HCT116 (cell line): ENCODE results near the gene TMEM120A. TPM values are rescaled to one million over a fixed set of nuclear protein-coding genes. Genes with fewer than 3 reads are reported as not detected.

Experiments used
- ATAC-seq: fragments of 200-7000 bp; cut with Tn5 transposase; 2 replicates; pipeline ENCODE4 v1.9.1; 2020; ENCODE audit warnings: mild to moderate bottlenecking, moderate library complexity
- BruUV-seq: library from RNA; stranded (reverse); fragments of 400-500 nt; replicated peaks from 2 replicates; lab custom pipeline; 2021; lab: Mats Ljungman, UMichigan
- CTCF ChIA-PET: fragments of 300-600 bp; sonication (Branson Sonifier 250); formaldehyde crosslinking; loops from one replicate; lab custom pipeline; 2021; ENCODE audit warnings: antibody characterized with exemption; lab: Charles Lee
- POLR2A ChIA-PET: fragments of 300-600, 350-600 bp; sonication (Branson Sonifier 250); formaldehyde crosslinking; loops from one replicate; lab custom pipeline; 2021; ENCODE audit warnings: antibody characterized with exemption; lab: Charles Lee
- RAD21 ChIA-PET, 2 experiments: fragments of 300-600 bp; sonication (Branson Sonifier 250); formaldehyde crosslinking; loops; one replicate each; lab custom pipeline; 2023; ENCODE audit warnings: low total read pairs in 2 of 2; ENCODE audit not compliant: uncharacterized antibody in 2 of 2, unreplicated experiment in 2 of 2, low non-redundant PET in 1 of 2; lab: Charles Lee
- DNase-seq: peaks from one replicate; pipeline ENCODE4 v3.0.0-alpha.2; 2010; ENCODE audit warnings: low read depth, low spot score
- H2AFZ ChIP-seq: fragments of 200-600 bp; shearing (Covaris generic), sonication (generic); 2 replicates; pipeline ENCODE4 v1.6.1; 2017; ENCODE audit warnings: low read depth, mixed run types, mixed read lengths, antibody characterized with exemption, low read length; ENCODE audit not compliant: poor library complexity, severe bottlenecking
- H3K27ac ChIP-seq: 2 replicates; pipeline ENCODE4 v1.5.1; 2012; ENCODE audit warnings: low read depth, low read length
- H3K27me3 ChIP-seq: fragments of 200-600 bp; sonication (generic); 2 replicates; pipeline ENCODE4 v1.6.1; 2016; ENCODE audit warnings: mixed run types, low read length, mixed read lengths; ENCODE audit not compliant: insufficient read depth
- H3K36me3 ChIP-seq, 2 experiments: fragments of 200-500 bp in 1 of 2; fragments of 200-600 bp in 1 of 2; sonication (Bioruptor generic) in 1 of 2; sonication (generic) in 1 of 2; 2 replicates each; pipeline versions ENCODE4 v1.5.1 to v1.6.1; 2014 to 2016; ENCODE audit warnings: low read length in 2 of 2, inconsistent platforms in 1 of 2, mixed read lengths in 1 of 2, mixed run types in 1 of 2; ENCODE audit not compliant: insufficient read depth in 2 of 2, control insufficient read depth in 1 of 2
- H3K4me1 ChIP-seq, 2 experiments: fragments of 200-600 bp in 1 of 2; sonication (generic) in 1 of 2; 2 replicates each; pipeline versions ENCODE4 v1.5.1 to v1.6.1; 2012 to 2017; ENCODE audit warnings: low read length in 2 of 2, inconsistent platforms in 1 of 2, mild to moderate bottlenecking in 1 of 2, mixed read lengths in 1 of 2, mixed run types in 1 of 2, moderate library complexity in 1 of 2; ENCODE audit not compliant: insufficient read depth in 2 of 2, control insufficient read depth in 1 of 2
- H3K4me2 ChIP-seq: fragments of 200-600 bp; sonication (generic); 2 replicates; pipeline ENCODE4 v1.6.1; 2017; ENCODE audit warnings: mixed run types, low read length, mixed read lengths
- H3K4me3 ChIP-seq, 2 experiments: fragments of 200-600 bp in 1 of 2; sonication (generic) in 1 of 2; replicated peaks in 1 of 2; 2 replicates each; pipeline ENCODE4 v1.5.1; 2011 to 2016; ENCODE audit warnings: low read length in 2 of 2, control low read depth in 1 of 2, low read depth in 1 of 2, mild to moderate bottlenecking in 1 of 2, mixed read lengths in 1 of 2, mixed run types in 1 of 2
- H3K79me2 ChIP-seq: fragments of 200-600 bp; sonication (generic); 2 replicates; pipeline ENCODE4 v1.6.1; 2017; ENCODE audit warnings: mild to moderate bottlenecking, mixed run types, low read length, moderate library complexity, mixed read lengths; ENCODE audit not compliant: insufficient read depth
- H3K9ac ChIP-seq: fragments of 200-600 bp; sonication (generic); 2 replicates; pipeline ENCODE4 v1.6.1; 2016; ENCODE audit warnings: low read length, mixed read lengths
- H3K9me2 ChIP-seq: fragments of 200-600 bp; sonication (generic), shearing (Covaris generic); 2 replicates; pipeline ENCODE4 v1.6.1; 2017; ENCODE audit warnings: mixed run types, mild to moderate bottlenecking, moderate library complexity; ENCODE audit not compliant: insufficient read depth
- H3K9me3 ChIP-seq, 2 experiments: fragments of 200-500 bp in 1 of 2; fragments of 200-600 bp in 1 of 2; sonication (Bioruptor generic) in 1 of 2; sonication (generic) in 1 of 2; 2 replicates each; pipeline ENCODE4 v1.6.1; 2014 to 2017; ENCODE audit warnings: low read length in 2 of 2, mixed read lengths in 2 of 2, inconsistent platforms in 1 of 2, low read depth in 1 of 2, mild to moderate bottlenecking in 1 of 2, mixed run types in 1 of 2, moderate library complexity in 1 of 2; ENCODE audit not compliant: control insufficient read depth in 1 of 2, insufficient read depth in 1 of 2
- H4K20me1 ChIP-seq: fragments of 200-600 bp; sonication (generic), shearing (Covaris generic); 2 replicates; pipeline ENCODE4 v1.6.1; 2017; ENCODE audit warnings: mixed run types, mild to moderate bottlenecking, moderate library complexity; ENCODE audit not compliant: insufficient read depth
- CBX3 ChIP-seq: IDR thresholded peaks from 2 replicates; pipeline ENCODE4 v1.6.1; 2012; ENCODE audit warnings: low read depth
- ELF1 ChIP-seq: IDR thresholded peaks from 2 replicates; pipeline ENCODE4 v1.6.1; 2012; ENCODE audit warnings: low read depth, borderline replicate concordance
- FOSL1 ChIP-seq: IDR thresholded peaks from 2 replicates; pipeline ENCODE4 v1.6.1; 2012; ENCODE audit warnings: low read depth
- JUND ChIP-seq: IDR thresholded peaks from 2 replicates; pipeline ENCODE4 v1.6.1; 2012
- TCF7L2 ChIP-seq: IDR thresholded peaks from 2 replicates; pipeline ENCODE4 v1.7.0; 2011; ENCODE audit warnings: borderline replicate concordance, inconsistent platforms; ENCODE audit not compliant: insufficient read depth, insufficient read length; ENCODE audit errors: extremely low read depth
- YY1 ChIP-seq: IDR thresholded peaks from 2 replicates; pipeline ENCODE4 v1.6.1; 2011; ENCODE audit warnings: low read length, low read depth, moderate library complexity, mild to moderate bottlenecking; ENCODE audit not compliant: insufficient replicate concordance; ENCODE audit errors: extremely low read depth
- ZBTB33 ChIP-seq: IDR thresholded peaks from 2 replicates; pipeline ENCODE4 v1.6.1; 2011; ENCODE audit warnings: mild to moderate bottlenecking, low read length, moderate library complexity; ENCODE audit not compliant: insufficient replicate concordance; ENCODE audit errors: extremely low read depth
- intact Hi-C: fragments of 100-400 bp; cut with micrococcal nuclease; formaldehyde crosslinking; loops from 2 replicates; pipeline ENCODE4 v1.10.0; 2022
- total RNA-seq: library from RNA; stranded (reverse); gene quantifications from one replicate; pipeline ENCODE4 v1.2.1, GENCODE V29; 2021; ENCODE audit not compliant: unreplicated experiment

TMEM120A gene
- total RNA-seq, 1 experiment from 2014 or later, result 25.9 TPM

- ChIA-PET CTCF (no interaction called here), RAD21 (no interaction called here), POLR2A (no interaction called here)
- H3K27ac ChIP-seq, result no peak overlapping the region
- intact Hi-C loops, result no loop called here
- no peak overlapping the region for H3K4me2 ChIP-seq
- DNase-seq (no peak), ATAC-seq (no peak)
- no peaks in the 10 kb centered on the region for H3K27me3 ChIP-seq
- TF ChIP-seq CBX3, result no peak
- TF ChIP-seq TCF7L2, result no peak
- no peak for TF ChIP-seq YY1
- no peak for TF ChIP-seq ELF1
- no peak for TF ChIP-seq JUND
- TF ChIP-seq FOSL1, result no peak
- TF ChIP-seq ZBTB33, result no peak
- H3K36me3 ChIP-seq, result peaks cover 4 to 6% of the 10 kb centered on the region in 2 experiments; a peak in 2 of 4 replicates
- no peak overlapping the region for H3K9ac ChIP-seq
- H2AFZ ChIP-seq, result no peak overlapping the region
- no peaks in the 10 kb centered on the region for H4K20me1 ChIP-seq
- no TSS peak for BruUV-seq
- H3K79me2 ChIP-seq, result no peaks in the 10 kb centered on the region
- no peak overlapping the region for H3K4me3 ChIP-seq
- no peaks in the 10 kb centered on the region for H3K9me2 ChIP-seq
- no peaks in the 10 kb centered on the region for H3K4me1 ChIP-seq
- H3K9me3 ChIP-seq, result no peaks in the 10 kb centered on the region
These were observed 24.5 kb downstream of the TMEM120A start for GRCh38 chr7:75969704-75970498.
